Measurements from ENCODE around the gene MARS2. TPM values are rescaled to one million over a fixed set of nuclear protein-coding genes. Genes with fewer than 3 reads are reported as not detected.
A peak's percentile ranks its signal among the peaks of the same experiment; 100 is the strongest.
"Not testable (repeated sequence)": the region's sequence is repeated elsewhere in the genome, so short reads cannot be mapped to it uniquely, and the experiment has no call there.

Gene MARS2
- polyA plus RNA-seq (ENCODE audit: insufficient read length in 10 of 10), result 1 to 10 TPM; 3.3 to 5.0 (median 4.1) TPM
- long read RNA-seq, donor 1, partial matches to known transcripts, result 0 of 4 reads
- long read RNA-seq, donor 1, other reads (novel, unspliced or antisense), result 0 of 4 reads
- long read RNA-seq, donor 2, partial matches to known transcripts, result 0 of 2 reads
- long read RNA-seq, donor 2, other reads (novel, unspliced or antisense), result 0 of 2 reads
- long read RNA-seq, donor 3, result 0 reads
- long read RNA-seq, donor 4, partial matches to known transcripts, result 0 of 4 reads
- long read RNA-seq, donor 4, other reads (novel, unspliced or antisense), result 0 of 4 reads
- long read RNA-seq, donor 5, partial matches to known transcripts, result 0 of 2 reads
- long read RNA-seq, donor 5, other reads (novel, unspliced or antisense), result 0 of 2 reads
- long read RNA-seq, donor 6, partial matches to known transcripts, result 0 of 4 reads
- long read RNA-seq, donor 6, other reads (novel, unspliced or antisense), result 0 of 4 reads
- long read RNA-seq, donor 7, partial matches to known transcripts, result 0 of 1 reads
- long read RNA-seq, donor 7, other reads (novel, unspliced or antisense), result 0 of 1 reads
- long read RNA-seq, donor 8, partial matches to known transcripts, result 0 of 1 reads
- long read RNA-seq, donor 8, other reads (novel, unspliced or antisense), result 0 of 1 reads
- long read RNA-seq, donor 9, result 0 reads

DNA sequence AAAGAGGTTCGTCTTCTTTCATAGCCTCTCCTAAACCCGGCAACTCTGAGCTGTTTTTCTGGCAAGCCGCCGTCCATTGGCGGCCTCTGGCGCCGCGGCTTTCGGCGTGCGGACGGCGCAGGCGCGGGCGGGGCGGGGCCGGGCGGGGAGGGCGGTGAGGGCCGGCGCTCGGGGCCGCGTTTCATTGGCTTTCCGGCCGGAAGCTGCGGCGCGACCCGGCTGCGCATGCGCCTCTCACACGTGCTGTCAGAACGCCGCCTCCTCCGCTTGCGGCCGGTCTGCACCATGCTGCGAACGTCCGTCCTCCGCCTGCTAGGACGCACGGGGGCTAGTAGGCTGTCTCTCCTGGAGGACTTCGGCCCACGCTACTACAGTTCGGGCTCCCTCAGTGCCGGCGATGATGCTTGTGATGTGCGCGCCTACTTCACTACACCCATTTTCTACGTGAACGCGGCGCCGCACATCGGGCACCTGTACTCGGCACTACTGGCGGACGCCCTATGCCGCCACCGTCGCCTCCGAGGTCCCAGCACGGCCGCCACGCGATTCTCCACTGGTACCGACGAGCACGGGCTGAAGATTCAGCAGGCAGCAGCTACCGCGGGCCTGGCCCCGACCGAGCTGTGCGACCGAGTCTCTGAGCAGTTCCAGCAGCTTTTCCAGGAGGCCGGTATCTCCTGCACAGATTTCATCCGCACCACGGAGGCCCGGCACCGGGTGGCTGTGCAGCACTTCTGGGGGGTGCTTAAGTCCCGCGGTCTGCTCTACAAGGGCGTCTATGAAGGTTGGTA, at the start of gene MARS2:
Gene MARS2 (plus strand): TSS at position 249 of the 791 bp plus-strand sequence. CDS start 37 bp downstream, at position 286.
- DNase-seq, result peak; percentile 93 to 97 (median 96)

DNA sequence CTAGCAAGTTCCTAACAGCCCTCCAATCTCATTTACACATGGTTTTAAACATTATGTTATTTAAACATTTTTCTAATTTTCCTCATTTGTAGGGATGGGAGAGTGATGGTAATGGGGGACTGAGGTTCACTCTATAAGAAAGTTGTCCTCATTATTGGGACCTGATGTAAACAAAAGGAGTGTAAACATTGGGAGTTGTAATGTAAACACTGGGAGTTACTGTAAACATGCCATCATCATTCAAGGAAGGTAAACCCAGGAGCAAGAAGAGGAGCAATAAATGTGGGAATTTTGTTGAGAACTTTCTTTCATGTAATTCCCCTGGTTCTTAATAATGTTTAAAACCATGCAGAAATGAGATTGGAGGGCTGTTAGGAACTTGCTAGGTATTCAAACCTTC, 47.6 kb upstream of the MARS2 start:
- DNase-seq, result no peak

DNA sequence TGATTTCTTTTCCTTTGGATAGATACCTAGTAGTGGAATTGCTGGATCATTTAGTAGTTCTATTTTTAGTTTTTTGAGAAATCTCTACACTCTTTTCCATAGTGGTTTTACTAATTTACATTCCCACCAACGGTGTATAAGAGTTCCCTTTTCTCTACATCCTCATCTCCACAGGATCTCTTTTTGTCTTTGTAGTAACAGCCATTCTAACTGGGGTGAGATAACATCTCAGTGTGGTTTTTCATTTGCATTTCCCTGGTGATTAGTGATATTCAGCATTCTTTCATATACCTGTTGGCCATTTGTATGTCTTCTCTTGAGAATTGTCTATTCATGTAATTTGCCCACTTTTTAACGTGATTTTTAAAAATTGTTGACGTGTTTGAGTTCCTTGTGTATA, 43.5 kb upstream of the MARS2 start:
- no peak for DNase-seq

DNA sequence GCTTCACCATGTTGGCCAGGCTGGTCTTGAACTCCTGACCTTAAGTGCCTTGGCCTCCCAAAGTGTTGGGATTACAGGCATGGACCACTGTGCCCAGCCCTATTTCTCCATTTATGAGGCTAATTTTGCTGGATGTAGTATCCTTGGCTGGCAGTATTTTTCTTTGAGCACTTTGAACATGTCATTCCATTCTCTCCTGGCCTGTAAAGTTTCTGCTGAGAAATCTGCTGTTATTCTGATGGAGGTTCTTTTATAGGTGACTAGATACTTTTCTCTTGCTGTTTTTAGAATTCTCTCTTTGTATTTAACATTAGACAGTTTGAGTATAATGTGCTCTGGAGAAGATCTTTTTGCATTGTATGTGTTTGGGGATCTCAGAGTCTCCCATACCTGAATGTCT, 38.9 kb upstream of the MARS2 start:
- DNase-seq, result no peak

DNA sequence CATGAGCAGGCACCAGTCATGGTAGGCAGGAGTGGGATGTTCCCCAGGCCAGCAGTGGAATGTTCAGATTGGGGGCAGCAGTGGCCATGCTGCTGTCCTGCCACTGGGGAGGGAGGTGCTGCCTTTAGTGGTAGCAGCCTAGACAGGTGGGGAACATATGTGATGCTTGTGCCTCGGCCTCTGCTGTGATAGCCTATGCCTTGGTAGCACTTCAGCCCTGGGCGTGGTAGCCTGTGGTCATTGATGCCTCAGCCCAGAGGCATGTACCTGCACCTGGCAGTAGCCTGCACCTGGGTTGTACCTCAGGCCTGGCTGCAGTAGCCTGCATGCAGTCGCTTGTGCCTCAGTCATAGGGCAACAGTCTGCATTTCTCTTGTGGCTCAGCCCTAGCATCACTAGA, 36.9 kb upstream of the MARS2 start:
- no peak for DNase-seq

DNA sequence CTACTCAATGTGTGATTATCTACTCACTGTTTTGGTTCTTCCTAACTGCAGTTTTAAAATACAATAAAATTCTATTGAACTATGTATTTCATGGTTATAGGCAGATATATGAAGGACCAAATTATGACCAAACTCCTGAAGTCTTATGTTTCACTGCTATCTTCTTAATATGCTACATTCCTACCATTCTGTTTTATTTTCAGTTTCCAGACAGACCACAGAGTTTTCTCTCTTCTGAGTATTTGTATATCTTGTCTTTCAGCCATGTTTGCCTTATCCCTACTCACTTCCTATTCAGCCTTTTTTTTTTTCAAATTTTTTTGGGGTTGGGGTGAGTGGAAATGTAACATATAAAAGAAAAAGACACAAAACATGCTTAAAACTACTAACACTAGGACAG, 36.1 kb upstream of the MARS2 start:
- DNase-seq, result no peak

DNA sequence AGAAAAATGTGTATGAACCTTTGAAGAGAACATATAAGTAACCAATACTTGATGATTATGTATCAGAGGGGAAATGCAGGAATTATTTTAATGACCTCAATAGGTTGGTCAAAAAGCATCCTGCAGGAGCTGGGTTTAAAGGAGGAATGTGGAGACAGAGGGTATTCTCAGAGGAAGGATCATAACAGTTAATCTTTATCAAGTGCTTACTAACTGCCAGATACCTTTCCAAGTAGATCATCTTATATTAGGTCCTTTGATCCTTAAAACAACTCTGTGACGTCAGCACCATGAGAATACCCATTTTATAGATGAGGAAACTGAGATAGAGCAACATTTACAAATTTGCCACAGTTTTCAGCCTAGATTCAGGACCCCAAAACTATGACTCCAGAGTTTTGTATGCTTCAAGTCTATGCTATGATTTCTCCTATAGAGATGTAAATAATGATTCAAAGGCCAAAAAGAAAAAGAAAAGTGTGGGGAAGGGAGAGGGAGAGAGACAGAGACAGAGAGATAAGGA, 32.7 kb upstream of the MARS2 start:
- DNase-seq, result no peak

GRCh38 chr2:197673106-197673505, 32.1 kb upstream of the MARS2 start:
- peak in 2 of 3 donors; percentile 11 to 44 for DNase-seq

GRCh38 chr2:197673606-197674005, 31.6 kb upstream of the MARS2 start:
- peak in 2 of 3 donors; percentile 9 to 12 for DNase-seq

DNA sequence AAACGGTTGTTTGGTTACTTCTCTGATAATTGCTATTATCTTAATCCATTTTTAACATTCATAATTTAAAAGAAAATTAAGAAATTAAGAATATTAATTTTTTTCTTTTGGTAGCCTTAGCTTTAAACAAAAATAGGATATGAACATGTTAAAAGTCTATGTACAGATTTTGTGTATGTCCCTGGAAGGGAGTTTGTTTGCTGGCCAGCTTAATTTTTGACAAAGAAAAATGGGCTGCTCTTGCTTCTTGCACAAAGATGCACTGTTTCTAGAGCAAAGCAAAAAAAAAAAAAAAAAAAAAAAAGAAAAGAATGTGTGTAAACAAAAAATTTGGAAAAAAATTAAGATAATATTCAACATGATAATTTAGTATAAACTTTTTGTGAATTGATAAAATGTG, 31.1 kb upstream of the MARS2 start:
- DNase-seq, result peak; percentile 24 to 58 (median 25)

GRCh38 chr2:197674591-197674990, 30.6 kb upstream of the MARS2 start:
- DNase-seq, result peak; percentile 45 to 76 (median 51)

DNA sequence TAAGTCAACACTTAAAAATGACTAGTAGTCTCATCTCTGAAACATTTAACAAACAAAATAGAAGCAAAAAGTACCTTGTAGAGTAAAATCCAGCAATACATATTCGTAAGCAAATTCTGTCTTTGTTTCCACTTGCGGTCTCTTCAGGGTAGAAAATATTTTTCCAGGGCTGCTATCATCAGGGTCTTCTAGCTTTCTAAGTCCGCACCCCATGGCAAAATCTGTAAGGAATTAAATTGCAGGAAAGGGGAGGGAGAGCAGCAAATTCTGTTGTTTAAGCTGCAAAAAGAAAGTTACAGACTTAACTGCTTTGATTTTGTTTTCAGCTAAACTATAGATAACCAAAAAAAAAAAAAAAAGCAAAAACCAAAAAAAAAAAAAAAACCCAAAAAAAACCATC, 29.9 kb upstream of the MARS2 start, which contains the start of gene RFTN2:
Gene RFTN2 (minus strand): TSS at position 342 of the 400 bp plus-strand sequence. CDS start 129 bp downstream, at position 213.
- DNase-seq, result peak; percentile 40 to 76 (median 54)

DNA sequence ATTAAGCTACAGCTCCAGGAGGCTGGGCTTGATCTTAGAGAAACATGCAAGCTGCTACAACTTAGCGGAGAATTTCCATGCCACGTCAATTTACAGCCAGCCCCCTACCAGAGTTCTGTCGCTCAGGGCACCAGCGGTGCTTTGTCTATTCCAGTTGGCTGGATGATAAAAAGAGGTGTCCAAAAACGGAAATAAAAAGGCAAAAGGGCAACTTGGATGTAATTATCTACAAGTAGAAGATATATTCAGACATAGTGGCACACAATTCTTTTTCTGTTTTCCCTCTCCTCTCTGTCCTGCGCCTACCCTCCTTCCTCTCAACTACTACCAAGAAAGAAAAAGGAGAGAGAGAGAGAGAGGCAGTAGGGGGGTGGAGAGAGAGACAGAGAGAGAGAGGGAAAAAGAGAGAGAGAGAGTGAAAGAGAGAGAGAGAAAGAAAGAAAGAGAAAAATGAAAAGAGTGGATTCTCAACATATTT, 29.4 kb upstream of the MARS2 start:
- DNase-seq, result peak; percentile 85 to 94 (median 87)

GRCh38 chr2:197677056-197677455, 28.1 kb upstream of the MARS2 start:
- no peak for DNase-seq

DNA sequence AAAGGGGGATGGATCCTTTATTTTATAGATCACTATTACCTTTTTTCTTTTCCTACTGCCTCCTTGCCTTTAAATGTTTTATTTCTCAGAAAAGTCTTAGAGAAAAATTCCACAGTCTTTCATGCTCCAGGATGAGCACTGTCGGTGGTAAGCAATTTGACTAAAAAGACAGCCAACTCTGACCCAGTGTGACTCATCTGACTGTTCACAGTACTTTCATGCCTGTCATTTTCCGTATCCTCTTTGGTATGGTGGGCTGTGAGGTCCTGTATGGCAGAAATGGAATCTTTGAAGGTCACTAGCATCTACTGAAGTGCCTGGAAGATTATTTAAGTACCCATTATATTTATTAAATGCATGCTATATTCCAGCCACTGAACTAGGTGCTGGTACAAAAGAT, 27.7 kb upstream of the MARS2 start:
- peak in 1 of 3 donors; percentile 13 for DNase-seq

DNA sequence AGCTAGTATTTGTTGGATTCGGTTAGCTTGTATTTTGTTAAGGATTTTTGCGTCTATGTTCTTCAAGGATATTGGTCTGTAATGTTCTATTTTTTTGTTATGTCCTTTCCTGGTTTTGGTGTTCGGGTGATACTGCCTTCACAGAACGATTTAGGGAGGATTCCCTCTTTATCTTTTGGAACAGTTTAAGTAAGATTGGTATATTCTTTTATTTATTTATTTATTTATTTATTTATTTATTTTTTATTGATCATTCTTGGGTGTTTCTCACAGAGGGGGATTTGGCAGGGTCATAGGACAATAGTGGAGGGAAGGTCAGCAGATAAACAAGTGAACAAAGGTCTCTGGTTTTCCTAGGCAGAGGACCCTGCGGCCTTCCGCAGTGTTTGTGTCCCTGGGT, 10.0 kb upstream of the MARS2 start:
- DNase-seq, result not testable (repeated sequence)

DNA sequence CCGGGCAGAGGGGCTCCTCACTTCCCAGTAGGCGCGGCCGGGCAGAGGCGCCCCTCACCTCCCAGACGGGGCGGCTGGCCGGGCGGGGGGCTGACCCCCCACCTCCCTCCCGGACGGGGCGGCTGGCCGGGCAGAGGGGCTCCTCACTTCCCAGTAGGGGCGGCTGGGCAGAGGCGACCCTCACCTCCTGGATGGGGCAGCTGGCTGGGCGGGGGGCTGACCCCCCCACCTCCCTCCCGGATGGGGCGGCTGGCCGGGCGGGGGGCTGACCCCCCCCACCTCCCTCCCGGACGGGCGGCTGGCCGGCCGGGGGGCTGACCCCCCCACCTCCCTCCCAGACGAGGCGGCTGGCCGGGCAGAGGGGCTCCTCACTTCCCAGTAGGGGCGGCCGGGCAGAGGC, 9.2 kb upstream of the MARS2 start:
- not testable (repeated sequence) for DNase-seq

GRCh38 chr2:197696571-197696970, 8.6 kb upstream of the MARS2 start:
- DNase-seq, result not testable (repeated sequence)

DNA sequence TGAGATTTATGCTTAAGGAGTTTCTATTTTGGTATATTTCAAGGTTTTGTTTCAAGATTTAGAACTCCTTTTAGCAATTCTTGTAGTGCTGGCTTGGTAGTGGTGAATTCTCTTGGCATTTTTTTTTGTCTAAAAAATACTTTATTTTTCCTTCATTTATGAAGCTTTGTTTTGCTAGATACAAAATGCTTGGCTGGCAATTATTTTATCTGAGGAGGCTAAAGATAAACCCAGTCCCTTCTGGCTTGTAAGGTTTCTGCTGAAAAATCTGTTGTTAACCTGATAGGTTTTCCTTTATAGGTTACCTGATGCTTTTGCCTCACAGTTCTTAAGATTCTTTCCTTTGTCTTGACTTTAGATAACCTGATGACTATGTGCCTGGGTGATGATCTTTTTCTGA, 5.4 kb upstream of the MARS2 start:
- not testable (repeated sequence) for DNase-seq

- DNase-seq, result no peak
Measured at GRCh38 chr2:197700960-197701359, 4.2 kb upstream of the MARS2 start.

DNA sequence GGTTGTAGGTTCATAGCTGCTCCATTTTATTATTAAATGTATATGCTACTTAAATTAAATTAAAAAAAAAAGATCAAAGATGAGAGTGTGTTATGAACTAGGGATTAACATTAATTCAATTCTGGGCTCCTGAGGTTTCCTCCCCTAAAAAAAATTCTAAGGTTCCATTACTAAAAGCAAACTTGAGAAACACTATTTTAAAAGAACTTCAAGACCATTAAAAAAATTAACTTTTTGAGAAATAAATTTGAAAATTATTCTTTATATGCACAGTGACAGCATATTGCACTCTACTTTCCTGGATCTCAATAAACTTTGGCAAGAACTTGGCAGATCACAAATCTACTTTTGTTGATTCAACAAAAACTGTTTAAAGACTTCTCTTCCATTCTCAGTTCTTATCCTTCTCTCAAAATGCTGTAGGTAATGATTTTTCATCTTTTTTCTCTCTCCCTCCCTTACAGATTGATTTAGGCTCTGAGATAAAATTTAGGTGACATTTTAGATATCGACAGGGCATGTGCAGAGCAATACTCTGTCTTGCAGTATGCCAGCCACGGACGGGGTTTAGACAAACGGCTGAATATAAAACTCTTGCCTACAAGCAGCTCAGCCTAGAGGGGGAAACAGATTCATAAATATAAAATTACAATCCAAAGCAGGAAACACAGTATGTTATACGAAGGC, 592 bp upstream of the MARS2 start:
- DNase-seq, result no peak
